CD14-positive monocyte (primary cell): ENCODE measurements around the gene HMGB4. TPM values are rescaled to one million over a fixed set of nuclear protein-coding genes. Genes with fewer than 3 reads are reported as not detected.

Source experiments
- DNase-seq, 3 donors: peaks; one replicate each; pipeline ENCODE4 v3.0.0-alpha.2; 2011 to 2022
- H2AFZ ChIP-seq: 2 replicates; pipeline ENCODE4 v1.6.0; 2012; ENCODE audit warnings: mild to moderate bottlenecking, low read depth, low read length, inconsistent platforms; ENCODE audit not compliant: insufficient read depth, poor library complexity, severe bottlenecking
- H3K27ac ChIP-seq, 2 donors: 1 replicate in 1 of 2; 2 replicates in 1 of 2; pipeline ENCODE4 v1.5.1; 2012 to 2013; ENCODE audit warnings: low read length in 2 of 2, control low read depth in 1 of 2, inconsistent platforms in 1 of 2, low read depth in 1 of 2, mild to moderate bottlenecking in 1 of 2
- H3K27me3 ChIP-seq, 2 donors: one replicate each; pipeline versions ENCODE4 v1.6.0 to v1.6.1; 2011 to 2013; ENCODE audit warnings: low read length in 2 of 2; ENCODE audit not compliant: control insufficient read depth in 2 of 2, insufficient read depth in 2 of 2
- H3K36me3 ChIP-seq, 2 donors: replicated peaks in 1 of 2; 1 replicate in 1 of 2; 2 replicates in 1 of 2; pipeline versions ENCODE4 v1.5.1 to v1.6.1; 2012 to 2013; ENCODE audit warnings: low read length in 2 of 2, control low read depth in 1 of 2, inconsistent platforms in 1 of 2, mild to moderate bottlenecking in 1 of 2; ENCODE audit not compliant: insufficient read depth in 2 of 2, control insufficient read depth in 1 of 2
- H3K4me1 ChIP-seq, 2 donors: 1 replicate in 1 of 2; 2 replicates in 1 of 2; pipeline versions ENCODE4 v1.5.1 to v1.6.1; 2012 to 2013; ENCODE audit warnings: low read length in 2 of 2, control low read depth in 1 of 2, inconsistent platforms in 1 of 2, mild to moderate bottlenecking in 1 of 2, moderate library complexity in 1 of 2; ENCODE audit not compliant: insufficient read depth in 2 of 2, control insufficient read depth in 1 of 2
- H3K4me2 ChIP-seq: replicated peaks from 2 replicates; pipeline ENCODE3; 2012; ENCODE audit warnings: low read length, moderate library complexity, mild to moderate bottlenecking; ENCODE audit not compliant: poor library complexity, severe bottlenecking; ENCODE audit errors: extremely low read depth
- H3K4me3 ChIP-seq, 3 experiments: fragments of 200-600 bp in 1 of 3; sonication (generic) in 1 of 3; replicated peaks in 1 of 3; 1 replicate in 2 of 3; 2 replicates in 1 of 3; pipeline ENCODE4 v1.5.1; 2011 to 2013; ENCODE audit warnings: low read length in 3 of 3, mild to moderate bottlenecking in 3 of 3, control low read depth in 2 of 3, low read depth in 2 of 3, inconsistent platforms in 1 of 3, moderate library complexity in 1 of 3
- H3K79me2 ChIP-seq: 2 replicates; pipeline ENCODE4 v1.6.0; 2012; ENCODE audit warnings: mild to moderate bottlenecking, control low read depth, inconsistent platforms, low read length, moderate library complexity; ENCODE audit not compliant: insufficient read depth
- H3K9ac ChIP-seq: 2 replicates; pipeline ENCODE4 v1.6.0; 2017; ENCODE audit warnings: low read length, mild to moderate bottlenecking; ENCODE audit not compliant: insufficient read depth, poor library complexity, severe bottlenecking
- H3K9me3 ChIP-seq, 2 donors: replicated peaks in 1 of 2; 1 replicate in 1 of 2; 2 replicates in 1 of 2; pipeline versions ENCODE4 v1.5.1 to v1.6.1; 2012 to 2013; ENCODE audit warnings: low read length in 2 of 2, control low read depth in 1 of 2; ENCODE audit not compliant: control insufficient read depth in 1 of 2, insufficient read depth in 1 of 2
- H4K20me1 ChIP-seq: 2 replicates; pipeline ENCODE4 v1.6.0; 2012; ENCODE audit warnings: mild to moderate bottlenecking, low read length, control low read depth, moderate library complexity; ENCODE audit not compliant: insufficient read depth
- H3K27ac Mint-ChIP-seq, 7 donors: one replicate each; pipeline ENCODE4 v1.8.0; 2020; ENCODE audit warnings: mild to moderate bottlenecking in 7 of 7, mixed read lengths in 7 of 7, moderate library complexity in 6 of 7, inconsistent platforms in 2 of 7
- H3K27me3 Mint-ChIP-seq, 3 donors: one replicate each; pipeline ENCODE4 v1.8.0; 2021 to 2022; ENCODE audit warnings: low read depth in 3 of 3, mild to moderate bottlenecking in 3 of 3, mixed read lengths in 3 of 3, moderate library complexity in 3 of 3, inconsistent platforms in 1 of 3
- H3K36me3 Mint-ChIP-seq, 2 donors: one replicate each; pipeline ENCODE4 v1.8.0; 2020; ENCODE audit warnings: mixed read lengths in 2 of 2, inconsistent platforms in 1 of 2, mild to moderate bottlenecking in 1 of 2
- H3K4me1 Mint-ChIP-seq: one replicate; pipeline ENCODE4 v1.8.0; 2020; ENCODE audit warnings: mild to moderate bottlenecking, mixed read lengths
- H3K4me3 Mint-ChIP-seq, 2 donors: one replicate each; pipeline ENCODE4 v1.8.0; 2020; ENCODE audit warnings: mild to moderate bottlenecking in 2 of 2, mixed read lengths in 2 of 2, moderate library complexity in 1 of 2
- H3K9me3 Mint-ChIP-seq, 7 donors: one replicate each; pipeline ENCODE4 v1.8.0; 2020 to 2022; ENCODE audit warnings: mixed read lengths in 7 of 7, mild to moderate bottlenecking in 6 of 7, moderate library complexity in 6 of 7, inconsistent platforms in 2 of 7
- WGBS: methylation state at CpG from one replicate; pipeline ENCODE4 v1.1.5; 2013; ENCODE audit warnings: missing lambda C conversion rate; ENCODE audit not compliant: insufficient coverage; 5-methylcytosine and 5-hydroxymethylcytosine counted together
- intact Hi-C, 2 donors: fragments of 100-400 bp; cut with micrococcal nuclease; formaldehyde crosslinking; loops; one replicate each; pipeline versions ENCODE4 v1.15.0 to v1.15.1; 2023
- polyA plus RNA-seq, 3 donors: library from polyadenylated mRNA; depleted of rRNA in 1 of 3; unstranded in 2 of 3; stranded (reverse) in 1 of 3; fragments of 300-500 nt in 2 of 3; fragments of >200 nt in 1 of 3; fragmentation: Illumina TruSeq in 2 of 3; gene quantifications; 1 replicate in 2 of 3; 2 replicates in 1 of 3; pipeline ENCODE4 v1.2.3, GENCODE V29; 2012 to 2021
- TF ChIP-seq, protein P1 (sequence below): fragments of 200-600 bp; IDR thresholded peaks from one replicate; pipeline ENCODE4 v1.8.0; 2022; ENCODE audit warnings: antibody characterized with exemption, mild to moderate bottlenecking

The HMGB4 gene
- polyA plus RNA-seq, 3 donors = not detected

DNA sequence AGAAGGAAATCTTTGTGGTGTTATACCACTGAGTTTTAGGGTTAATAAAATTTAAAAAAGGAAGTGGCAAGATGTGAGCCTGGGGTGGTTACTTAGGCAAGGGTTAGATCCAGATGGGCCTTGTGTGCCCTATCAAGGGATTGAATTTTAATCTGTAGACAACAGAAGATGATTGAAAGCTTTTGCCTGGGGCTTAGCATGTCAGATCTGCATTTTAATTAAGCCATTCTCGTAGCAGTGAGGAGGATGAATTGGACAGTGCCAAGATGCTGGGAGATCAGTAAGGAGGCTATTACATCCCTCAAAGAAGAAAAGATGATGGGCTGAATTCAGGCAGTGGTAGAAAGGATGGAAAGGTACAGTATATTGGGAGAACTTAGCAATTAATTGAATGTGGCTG lies 42.3 kb downstream of the HMGB4 start:
- no peaks in the 10 kb centered on the region for H3K36me3 Mint-ChIP-seq
- no peak for DNase-seq
- no peak overlapping the region for H3K4me2 ChIP-seq
- no peaks in the 10 kb centered on the region for H3K36me3 ChIP-seq
- H3K79me2 ChIP-seq = no peaks in the 10 kb centered on the region
- no peaks in the 10 kb centered on the region for H3K27me3 ChIP-seq
- no peaks in the 10 kb centered on the region for H3K4me1 Mint-ChIP-seq
- no peak overlapping the region for H2AFZ ChIP-seq
- no peaks in the 10 kb centered on the region for H4K20me1 ChIP-seq
- no peak overlapping the region for H3K4me3 ChIP-seq
- no peak overlapping the region for H3K9ac ChIP-seq
- peak overlapping the region in 1 of 7 donors; percentile 7 for H3K27ac Mint-ChIP-seq
- no peaks in the 10 kb centered on the region for H3K4me1 ChIP-seq
- H3K27me3 Mint-ChIP-seq = peaks cover 3 to 5% (median 3%) of the 10 kb centered on the region in 3 donors
- WGBS = no CpG with 5 or more reads among the region's 1 CpG
- no peak overlapping the region for H3K4me3 Mint-ChIP-seq
- no peaks in the 10 kb centered on the region for H3K9me3 ChIP-seq
- H3K27ac ChIP-seq = no peak overlapping the region
- intact Hi-C loops = no loop called here
- H3K9me3 Mint-ChIP-seq = peaks cover 0 to 10% (median 2%) of the 10 kb centered on the region in 7 donors
- TF ChIP-seq, protein P1, sequence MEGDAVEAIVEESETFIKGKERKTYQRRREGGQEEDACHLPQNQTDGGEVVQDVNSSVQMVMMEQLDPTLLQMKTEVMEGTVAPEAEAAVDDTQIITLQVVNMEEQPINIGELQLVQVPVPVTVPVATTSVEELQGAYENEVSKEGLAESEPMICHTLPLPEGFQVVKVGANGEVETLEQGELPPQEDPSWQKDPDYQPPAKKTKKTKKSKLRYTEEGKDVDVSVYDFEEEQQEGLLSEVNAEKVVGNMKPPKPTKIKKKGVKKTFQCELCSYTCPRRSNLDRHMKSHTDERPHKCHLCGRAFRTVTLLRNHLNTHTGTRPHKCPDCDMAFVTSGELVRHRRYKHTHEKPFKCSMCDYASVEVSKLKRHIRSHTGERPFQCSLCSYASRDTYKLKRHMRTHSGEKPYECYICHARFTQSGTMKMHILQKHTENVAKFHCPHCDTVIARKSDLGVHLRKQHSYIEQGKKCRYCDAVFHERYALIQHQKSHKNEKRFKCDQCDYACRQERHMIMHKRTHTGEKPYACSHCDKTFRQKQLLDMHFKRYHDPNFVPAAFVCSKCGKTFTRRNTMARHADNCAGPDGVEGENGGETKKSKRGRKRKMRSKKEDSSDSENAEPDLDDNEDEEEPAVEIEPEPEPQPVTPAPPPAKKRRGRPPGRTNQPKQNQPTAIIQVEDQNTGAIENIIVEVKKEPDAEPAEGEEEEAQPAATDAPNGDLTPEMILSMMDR = no peak

DNA sequence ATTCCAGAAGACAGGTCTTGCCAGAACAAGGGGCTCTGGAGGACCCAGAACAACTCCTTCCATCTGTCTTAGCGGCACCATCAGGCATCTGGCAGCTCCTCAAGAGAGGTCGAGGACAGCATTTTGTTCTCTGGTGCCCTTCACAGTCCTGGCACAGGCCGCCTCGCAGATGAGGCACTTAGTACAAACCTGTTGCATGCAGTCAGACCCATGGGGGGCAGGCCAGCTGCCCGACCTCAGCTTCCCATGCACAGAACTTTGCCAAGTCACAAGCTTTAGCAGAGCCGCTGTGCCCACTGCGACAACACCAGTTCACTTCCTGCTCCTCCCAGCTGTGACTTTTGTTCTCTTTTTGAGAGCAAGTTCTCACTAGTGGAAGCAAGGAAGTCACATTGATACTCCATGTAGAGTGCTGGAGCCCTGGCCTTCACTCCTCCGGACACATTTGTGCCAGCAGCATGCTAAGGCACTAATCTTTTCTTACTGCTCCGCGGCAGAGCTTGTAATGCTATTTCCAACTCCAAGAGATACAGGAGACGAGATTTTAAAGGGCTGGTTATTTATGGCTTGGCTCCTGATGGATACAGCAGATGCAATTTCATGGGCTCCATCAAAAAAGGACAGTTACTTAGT lies 44.6 kb downstream of the HMGB4 start:
- no peak overlapping the region for H2AFZ ChIP-seq
- no peak overlapping the region for H3K27ac Mint-ChIP-seq
- peaks cover 3 to 7% (median 5%) of the 10 kb centered on the region in 3 donors for H3K27me3 Mint-ChIP-seq
- H3K79me2 ChIP-seq = no peaks in the 10 kb centered on the region
- no peaks in the 10 kb centered on the region for H3K9me3 ChIP-seq
- intact Hi-C loops = no loop called here
- H3K4me2 ChIP-seq = no peak overlapping the region
- H3K36me3 ChIP-seq = no peaks in the 10 kb centered on the region
- H3K9ac ChIP-seq = no peak overlapping the region
- peaks cover 0 to 7% (median 2%) of the 10 kb centered on the region in 7 donors for H3K9me3 Mint-ChIP-seq
- no peak overlapping the region for H3K4me3 ChIP-seq
- H3K4me3 Mint-ChIP-seq = no peak overlapping the region
- WGBS = 70% methylated on average over 8 of the region's 11 CpGs
- H3K27ac ChIP-seq = no peak overlapping the region
- no peaks in the 10 kb centered on the region for H3K27me3 ChIP-seq
- TF ChIP-seq, protein P1 = no peak
- H3K4me1 Mint-ChIP-seq = no peaks in the 10 kb centered on the region
- H3K4me1 ChIP-seq = no peaks in the 10 kb centered on the region
- no peak for DNase-seq
- H3K36me3 Mint-ChIP-seq = no peaks in the 10 kb centered on the region
- H4K20me1 ChIP-seq = no peaks in the 10 kb centered on the region
